Breast epithelium (tissue), 3 donors: ENCODE results near the gene NNMT.

Experiments used
- CTCF ChIP-seq, 3 donors: fragments of 450-650 bp; IDR thresholded peaks; one replicate each; pipeline ENCODE4 v1.5.1; 2016 to 2017; ENCODE audit warnings: antibody characterized with exemption in 3 of 3, mild to moderate bottlenecking in 3 of 3, moderate library complexity in 3 of 3
- POLR2A ChIP-seq: fragments of 450-650 bp; IDR thresholded peaks from one replicate; pipeline ENCODE4 v1.6.1; 2016; ENCODE audit warnings: antibody characterized with exemption, mild to moderate bottlenecking, moderate library complexity
- POLR2AphosphoS5 ChIP-seq, 3 donors: sonication (generic); formaldehyde crosslinking; IDR thresholded peaks; one replicate each; pipeline ENCODE4 v1.6.1; 2017; ENCODE audit warnings: antibody characterized with exemption in 3 of 3

- no peak for TF ChIP-seq CTCF (IDR thresholded peaks at IDR 0.05)
- TF ChIP-seq POLR2AphosphoS5 (IDR thresholded peaks at IDR 0.05): no peak
- no peak for TF ChIP-seq POLR2A
Observed at GRCh38 chr11:114247070-114247789, 49.0 kb upstream of the NNMT start.
